ENCODE measurements around the gene C1QTNF1.

DNA sequence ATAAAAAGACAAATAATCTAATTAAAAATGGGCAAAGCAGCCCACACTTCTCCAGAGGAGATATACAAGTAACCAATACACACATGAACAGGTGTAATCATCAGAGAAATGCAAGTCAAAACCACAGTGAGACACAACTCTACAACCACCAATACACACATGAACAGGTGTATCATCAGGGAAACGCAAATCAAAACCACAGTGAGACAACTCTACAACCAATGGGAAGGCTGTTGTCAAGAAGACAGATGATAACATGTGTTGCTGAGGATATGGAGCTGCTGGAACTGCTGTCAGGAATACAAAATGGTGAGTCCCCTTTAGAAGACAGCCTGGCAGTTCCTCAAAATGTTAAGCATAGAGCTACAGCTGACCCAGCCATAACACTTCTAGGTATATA, 28.2 kb downstream of the C1QTNF1 start:
- no peak for TF ChIP-seq GATA3 (IDR thresholded peaks at IDR 0.05; ENCODE audit: low read depth, low read length)
- TF ChIP-seq GATA2 (IDR thresholded peaks at IDR 0.05; ENCODE audit: low read depth, low read length): no peak
